Hepatocyte (in vitro differentiated cells): ENCODE results near the gene GRK3. TPM values are rescaled to one million over a fixed set of nuclear protein-coding genes. Genes with fewer than 3 reads are reported as not detected.
"Not testable (repeated sequence)": the region's sequence is repeated elsewhere in the genome, so short reads cannot be mapped to it uniquely, and the experiment has no call there.

ENCODE experiments used
- DNase-seq: peaks from one replicate; pipeline ENCODE4 v3.0.0-alpha.2; 2016; ENCODE audit warnings: low spot score
- H2AFZ ChIP-seq: fragments of 200-600 bp; sonication (generic); 2 replicates; pipeline ENCODE4 v1.6.0; 2016; ENCODE audit warnings: antibody characterized with exemption, mild to moderate bottlenecking
- H3K27ac ChIP-seq: fragments of 200-600 bp; sonication (generic); 2 replicates; pipeline ENCODE4 v1.5.1; 2016; ENCODE audit warnings: mild to moderate bottlenecking
- H3K27me3 ChIP-seq: fragments of 200-600 bp; sonication (generic); 2 replicates; pipeline ENCODE4 v1.6.1; 2016
- H3K36me3 ChIP-seq: fragments of 200-600 bp; sonication (generic); replicated peaks from 2 replicates; pipeline ENCODE4 v1.5.1; 2016; ENCODE audit warnings: low read depth; ENCODE audit not compliant: insufficient read depth
- H3K4me1 ChIP-seq: fragments of 200-600 bp; sonication (generic); 2 replicates; pipeline ENCODE4 v1.5.1; 2016; ENCODE audit warnings: mild to moderate bottlenecking, moderate library complexity; ENCODE audit not compliant: insufficient read depth
- H3K4me2 ChIP-seq: fragments of 200-600 bp; sonication (generic); 2 replicates; pipeline ENCODE4 v1.6.0; 2016
- H3K4me3 ChIP-seq: fragments of 200-600 bp; sonication (generic); 2 replicates; pipeline ENCODE4 v1.5.1; 2016; ENCODE audit warnings: mild to moderate bottlenecking
- H3K79me2 ChIP-seq: fragments of 200-600 bp; sonication (generic); 2 replicates; pipeline ENCODE4 v1.6.0; 2017; ENCODE audit warnings: mild to moderate bottlenecking
- H3K9me2 ChIP-seq: fragments of 200-600 bp; sonication (generic); replicated peaks from 2 replicates; pipeline ENCODE4 v1.6.0; 2017; ENCODE audit warnings: mild to moderate bottlenecking; ENCODE audit not compliant: insufficient read depth
- H3K9me3 ChIP-seq: fragments of 200-600 bp; sonication (generic); 2 replicates; pipeline ENCODE4 v1.5.1; 2016; ENCODE audit warnings: low read depth, mild to moderate bottlenecking
- H4K20me1 ChIP-seq: fragments of 200-600 bp; sonication (generic); 2 replicates; pipeline ENCODE4 v1.6.0; 2016; ENCODE audit warnings: mild to moderate bottlenecking; ENCODE audit not compliant: insufficient read depth, poor library complexity, severe bottlenecking
- CTCF ChIP-seq: fragments of 200-600 bp; sonication (generic); IDR thresholded peaks from 2 replicates; pipeline ENCODE4 v1.5.1; 2016; ENCODE audit warnings: antibody characterized with exemption, mild to moderate bottlenecking; ENCODE audit not compliant: poor library complexity
- EZH2 ChIP-seq: fragments of 200-600 bp; sonication (generic); IDR thresholded peaks from 2 replicates; pipeline ENCODE4 v1.6.1; 2016; ENCODE audit warnings: antibody characterized with exemption, mild to moderate bottlenecking, borderline replicate concordance
- EZH2phosphoT487 ChIP-seq: fragments of 200-600 bp; sonication (generic); IDR thresholded peaks from one replicate; pipeline ENCODE4 v1.6.1; 2018; ENCODE audit warnings: antibody characterized with exemption, mild to moderate bottlenecking, low read depth, moderate library complexity; ENCODE audit not compliant: unreplicated experiment, severe bottlenecking
- WGBS: methylation state at CpG from one replicate; pipeline ENCODE4 v1.1.6; 2016; ENCODE audit warnings: low lambda C conversion rate; ENCODE audit errors: missing lambda C conversion rate; 5-methylcytosine and 5-hydroxymethylcytosine counted together
- polyA plus RNA-seq: library from polyadenylated mRNA; unstranded; fragments of >200 nt; fragmentation: Nextera tagmentation; extraction: Ambion mirVana; gene quantifications from 2 replicates; pipeline ENCODE4 v1.2.1, GENCODE V29; 2016
- total RNA-seq: library from RNA; depleted of rRNA; stranded (reverse); fragments of >200 nt; gene quantifications from 2 replicates; pipeline ENCODE4 v1.2.3, GENCODE V29; 2014

Gene GRK3
- total and polyA plus RNA-seq, 2 experiments from 2014 or later = 1.5 to 7.1 TPM

DNA sequence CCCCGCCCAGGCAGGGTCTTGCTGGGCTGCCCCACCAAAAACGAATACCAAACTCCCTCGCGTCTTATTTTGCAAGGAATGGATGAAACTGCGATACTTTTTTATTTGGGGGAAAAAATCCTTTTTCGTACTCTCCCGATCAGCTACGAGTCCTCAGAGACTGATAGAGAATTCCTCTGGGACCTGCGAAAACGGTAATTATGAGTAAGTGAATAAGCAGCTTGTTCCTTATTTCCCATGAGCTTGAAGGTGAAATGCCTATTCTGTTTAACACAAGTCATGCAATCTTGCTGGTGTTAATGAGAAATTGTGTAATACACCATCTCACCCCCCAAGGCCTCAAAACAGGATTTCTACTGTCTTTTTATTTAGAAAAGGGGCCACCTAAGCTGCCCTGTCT lies 5.5 kb downstream of the GRK3 start:
- no peaks in the 10 kb centered on the region for H3K4me1 ChIP-seq
- DNase-seq = no peak
- TF ChIP-seq CTCF = no peak
- no peak for TF ChIP-seq EZH2phosphoT487
- no peak for TF ChIP-seq EZH2
- no peak overlapping the region for H3K27ac ChIP-seq
- no peaks in the 10 kb centered on the region for H3K9me3 ChIP-seq
- H3K27me3 ChIP-seq = no peaks in the 10 kb centered on the region
- no peaks in the 10 kb centered on the region for H3K9me2 ChIP-seq
- no peaks in the 10 kb centered on the region for H3K36me3 ChIP-seq
- H3K79me2 ChIP-seq = peaks cover 48% of the 10 kb centered on the region
- no peaks in the 10 kb centered on the region for H4K20me1 ChIP-seq
- no peak overlapping the region for H3K4me3 ChIP-seq
- no peak overlapping the region for H3K4me2 ChIP-seq
- no peak overlapping the region for H2AFZ ChIP-seq
- 97% methylated on average over 10 of the region's 10 CpGs for WGBS

DNA sequence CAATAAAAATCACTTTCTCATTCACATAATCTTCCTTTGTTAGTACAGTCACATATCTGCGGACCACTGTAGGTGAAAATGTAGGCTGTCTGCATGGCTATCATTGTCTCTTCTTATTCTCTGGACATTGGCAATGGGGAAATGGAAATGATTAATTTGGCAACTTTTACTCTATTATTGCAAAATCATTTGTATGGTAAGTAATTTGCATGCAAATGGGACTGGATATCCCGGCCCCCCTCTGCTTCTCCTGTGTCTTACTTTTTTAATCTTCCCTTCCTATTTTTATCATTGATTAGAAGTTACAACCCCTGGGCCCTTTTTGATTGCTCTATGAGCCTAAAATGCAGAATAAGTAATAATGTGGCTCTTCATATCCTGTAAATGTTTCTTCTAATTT lies 6.0 kb downstream of the GRK3 start:
- Histone ChIP-seq H3K9me3 (no peaks in the 10 kb centered on the region), H3K4me2 (no peak overlapping the region), H3K27me3 (no peaks in the 10 kb centered on the region), H3K79me2 (peaks cover 48% of the 10 kb centered on the region), H3K9me2 (no peaks in the 10 kb centered on the region), H4K20me1 (no peaks in the 10 kb centered on the region), H3K4me1 (no peaks in the 10 kb centered on the region), H3K27ac (no peak overlapping the region), H3K36me3 (no peaks in the 10 kb centered on the region), H2AFZ (no peak overlapping the region), H3K4me3 (no peak overlapping the region)
- 91% methylated on average over 2 of the region's 2 CpGs for WGBS
- DNase-seq = no peak
- no peak for TF ChIP-seq EZH2phosphoT487
- no peak for TF ChIP-seq CTCF

- 97% methylated on average over 8 of the region's 8 CpGs for WGBS
- peaks cover 38% of the 10 kb centered on the region for H3K79me2 ChIP-seq
- DNase-seq = not testable (repeated sequence)
Measured at GRCh38 chr22:25571969-25572707, 7.7 kb downstream of the GRK3 start.

GRCh38 chr22:25572708-25573171 lies 8.3 kb downstream of the GRK3 start:
- no peak for DNase-seq
- H3K79me2 ChIP-seq = peaks cover 42% of the 10 kb centered on the region
- no peaks in the 10 kb centered on the region for H3K36me3 ChIP-seq
- no peaks in the 10 kb centered on the region for H3K9me3 ChIP-seq
- no peak overlapping the region for H3K4me3 ChIP-seq
- no peak overlapping the region for H3K27ac ChIP-seq
- TF ChIP-seq EZH2phosphoT487 (no peak), CTCF (no peak), EZH2 (no peak)
- no peak overlapping the region for H3K4me2 ChIP-seq
- no peaks in the 10 kb centered on the region for H4K20me1 ChIP-seq
- no peak overlapping the region for H2AFZ ChIP-seq
- H3K27me3 ChIP-seq = no peaks in the 10 kb centered on the region
- H3K4me1 ChIP-seq = no peaks in the 10 kb centered on the region
- H3K9me2 ChIP-seq = no peaks in the 10 kb centered on the region

More at GRCh38 chr22:25571969-25572707, 7.7 kb downstream of the GRK3 start:
- H3K27ac ChIP-seq, H3K36me3 ChIP-seq, H3K4me3 ChIP-seq, H3K27me3 ChIP-seq, H2AFZ ChIP-seq, H3K4me1 ChIP-seq, H4K20me1 ChIP-seq, H3K9me2 ChIP-seq, H3K9me3 ChIP-seq, H3K4me2 ChIP-seq: not testable (repeated sequence)
